ENCODE measurements around the gene PKNOX2. TPM values are rescaled to one million over a fixed set of nuclear protein-coding genes. Genes with fewer than 3 reads are reported as not detected.

The PKNOX2 gene
- total and polyA plus RNA-seq, 9 of the 15 experiments (the other 6 are each of a cell fraction or from before 2014, with no cell fraction given) = not detected

DNA sequence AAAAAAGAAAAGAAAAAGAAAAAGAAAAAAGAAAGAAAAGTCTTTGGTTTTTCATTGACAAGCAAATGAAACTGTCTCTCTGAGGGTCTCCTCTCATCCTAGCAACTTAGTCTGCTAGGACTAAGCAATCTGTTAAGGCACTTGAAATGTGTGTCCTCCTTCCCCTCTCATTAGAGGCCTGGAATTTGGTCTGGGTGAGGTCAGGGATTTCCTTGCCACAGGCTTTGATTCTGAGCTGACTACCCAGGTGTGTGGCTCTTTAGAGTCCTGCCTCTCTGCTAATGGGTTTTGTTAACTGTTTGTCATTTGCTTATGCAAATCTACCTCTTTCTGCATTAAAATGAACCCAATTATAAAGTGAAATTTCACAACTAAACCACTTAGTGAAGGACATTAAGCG is 18.3 kb upstream of the PKNOX2 start (continued):
- TF ChIP-seq CTCFL (IDR thresholded peaks at IDR 0.05; ENCODE audit: borderline replicate concordance, insufficient read depth, low read depth, low read length, poor library complexity, severe bottlenecking) = no peak
- no peak for TF ChIP-seq U2AF2 (optimal IDR thresholded peaks at IDR 0.05; ENCODE audit: low read depth, low read length)
- no peak for TF ChIP-seq RBM14 (IDR thresholded peaks at IDR 0.05; ENCODE audit: borderline replicate concordance, insufficient read depth, low read depth, low read length)
- TF ChIP-seq, protein P1, sequence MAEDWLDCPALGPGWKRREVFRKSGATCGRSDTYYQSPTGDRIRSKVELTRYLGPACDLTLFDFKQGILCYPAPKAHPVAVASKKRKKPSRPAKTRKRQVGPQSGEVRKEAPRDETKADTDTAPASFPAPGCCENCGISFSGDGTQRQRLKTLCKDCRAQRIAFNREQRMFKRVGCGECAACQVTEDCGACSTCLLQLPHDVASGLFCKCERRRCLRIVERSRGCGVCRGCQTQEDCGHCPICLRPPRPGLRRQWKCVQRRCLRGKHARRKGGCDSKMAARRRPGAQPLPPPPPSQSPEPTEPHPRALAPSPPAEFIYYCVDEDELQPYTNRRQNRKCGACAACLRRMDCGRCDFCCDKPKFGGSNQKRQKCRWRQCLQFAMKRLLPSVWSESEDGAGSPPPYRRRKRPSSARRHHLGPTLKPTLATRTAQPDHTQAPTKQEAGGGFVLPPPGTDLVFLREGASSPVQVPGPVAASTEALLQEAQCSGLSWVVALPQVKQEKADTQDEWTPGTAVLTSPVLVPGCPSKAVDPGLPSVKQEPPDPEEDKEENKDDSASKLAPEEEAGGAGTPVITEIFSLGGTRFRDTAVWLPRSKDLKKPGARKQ (CRISPR knock-in tag; IDR thresholded peaks at IDR 0.05) = no peak
- no peak for TF ChIP-seq ZNF3 (CRISPR knock-in tag; IDR thresholded peaks at IDR 0.05)
- TF ChIP-seq GABPB1 (CRISPR knock-in tag; IDR thresholded peaks at IDR 0.05) = no peak
- TF ChIP-seq NR3C1 (CRISPR knock-in tag; IDR thresholded peaks at IDR 0.05) = no peak
- TF ChIP-seq BRD9 (IDR thresholded peaks at IDR 0.05; ENCODE audit: low read depth, partially characterized antibody) = no peak
- TF ChIP-seq CHAMP1 (IDR thresholded peaks at IDR 0.05) = no peak
